HG02884 (cell line): ENCODE results near the gene RGMB.
"Not testable (repeated sequence)": the region's sequence is repeated elsewhere in the genome, so short reads cannot be mapped to it uniquely, and the experiment has no call there.

Experiments used
- ATAC-seq: cut with Tn5 transposase; IDR thresholded peaks from one replicate; pipeline ENCODE4 v1.9.1; 2021; ENCODE audit warnings: mild to moderate bottlenecking, moderate library complexity; ENCODE audit not compliant: unreplicated experiment

RGMB gene

GRCh38 chr5:98773464-98774191 lies at the start of gene RGMB:
RGMB (plus strand) TSS chr5:98773663; CDS start chr5:98774071, 408 bp downstream.
- ATAC-seq, result peak; percentile 69

DNA sequence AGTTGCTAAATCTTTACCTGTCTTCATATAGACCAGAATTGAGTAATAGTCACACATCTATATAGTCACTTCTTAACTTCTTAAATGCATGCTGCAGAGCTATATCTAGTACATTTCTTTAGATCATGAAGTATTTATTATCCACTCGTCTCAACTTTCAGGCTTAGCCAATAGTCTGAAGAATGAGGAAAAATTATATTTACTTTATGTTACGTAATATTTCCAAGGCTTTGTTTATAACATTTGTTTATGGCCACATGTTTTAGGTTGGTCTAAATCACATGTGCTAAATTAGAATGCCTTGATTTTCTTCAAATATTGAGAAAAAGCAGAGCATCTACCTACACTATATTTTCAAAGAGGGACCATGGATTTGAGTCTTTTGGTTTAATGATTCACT lies 47.2 kb upstream of the RGMB start:
- no peak for ATAC-seq

DNA sequence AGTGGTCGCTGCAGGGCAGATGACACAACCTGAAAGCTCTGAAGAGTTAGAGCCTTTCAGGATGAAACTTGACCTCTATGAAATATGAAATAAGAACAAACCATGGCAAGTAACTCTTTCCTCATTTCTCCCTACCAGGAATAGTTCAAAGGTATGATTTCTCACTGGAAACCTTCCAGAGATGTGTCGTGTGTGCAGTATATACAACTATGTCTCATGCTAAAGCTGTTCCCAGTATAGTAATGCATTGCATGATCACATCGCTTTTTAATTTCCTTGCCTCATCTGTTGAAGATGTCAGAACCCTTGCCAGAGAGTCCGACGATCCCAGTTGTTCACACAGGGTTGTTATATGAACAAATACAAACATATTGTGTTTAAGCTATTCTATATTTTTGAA lies 45.8 kb upstream of the RGMB start:
- no peak for ATAC-seq

GRCh38 chr5:98734646-98735045 lies 38.8 kb upstream of the RGMB start:
- no peak for ATAC-seq

DNA sequence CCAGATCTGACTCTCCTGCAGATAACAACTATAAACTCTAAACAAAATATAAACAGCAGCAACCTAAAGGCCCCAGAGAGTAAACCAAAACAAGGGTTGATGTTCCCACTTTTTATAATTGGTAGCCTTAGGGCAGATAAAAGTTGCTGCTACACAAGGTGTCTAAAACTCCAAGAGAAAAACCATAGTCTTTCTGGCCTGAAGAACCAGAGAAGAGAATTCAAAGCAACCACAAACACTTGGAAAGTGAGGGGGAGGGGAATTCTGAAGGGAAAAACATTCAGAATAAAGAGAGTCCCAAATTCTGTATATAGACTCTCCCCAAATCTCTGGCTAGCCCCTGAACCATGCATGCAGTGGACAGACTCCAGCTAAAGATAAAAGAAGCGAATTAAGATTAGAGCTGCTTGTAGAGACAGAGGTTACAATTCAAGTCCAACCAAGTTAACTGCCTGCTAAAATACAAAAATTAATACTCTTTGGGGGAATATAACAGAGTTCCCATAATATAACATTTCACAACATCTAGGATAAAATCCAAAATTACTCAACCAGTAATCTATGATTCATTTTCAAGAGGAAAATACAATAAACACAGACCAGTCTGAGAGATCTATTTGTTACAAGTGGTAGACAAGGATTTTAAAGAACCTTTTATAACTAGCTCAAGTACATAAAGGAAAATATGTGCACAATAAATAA lies 37.5 kb upstream of the RGMB start:
- ATAC-seq, result no peak

DNA sequence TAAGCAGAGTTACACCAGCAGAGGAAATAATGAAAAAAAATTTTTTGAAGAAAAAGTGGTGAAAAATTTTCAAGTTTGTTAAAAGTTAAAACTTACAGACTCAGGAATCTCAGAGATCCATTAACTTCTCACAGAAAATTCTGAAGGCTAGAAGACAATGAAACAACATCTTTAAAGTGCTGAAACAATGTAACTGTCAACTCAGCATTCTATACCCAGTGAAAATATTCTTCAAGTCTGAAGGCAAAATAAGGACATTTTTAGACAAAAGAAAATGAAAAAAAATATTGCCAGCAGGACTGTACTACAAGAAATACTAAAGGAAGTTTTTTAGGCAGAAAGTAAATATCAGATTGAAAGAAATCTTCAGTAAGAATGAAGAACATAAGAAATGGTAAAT lies 36.7 kb upstream of the RGMB start:
- no peak for ATAC-seq

DNA sequence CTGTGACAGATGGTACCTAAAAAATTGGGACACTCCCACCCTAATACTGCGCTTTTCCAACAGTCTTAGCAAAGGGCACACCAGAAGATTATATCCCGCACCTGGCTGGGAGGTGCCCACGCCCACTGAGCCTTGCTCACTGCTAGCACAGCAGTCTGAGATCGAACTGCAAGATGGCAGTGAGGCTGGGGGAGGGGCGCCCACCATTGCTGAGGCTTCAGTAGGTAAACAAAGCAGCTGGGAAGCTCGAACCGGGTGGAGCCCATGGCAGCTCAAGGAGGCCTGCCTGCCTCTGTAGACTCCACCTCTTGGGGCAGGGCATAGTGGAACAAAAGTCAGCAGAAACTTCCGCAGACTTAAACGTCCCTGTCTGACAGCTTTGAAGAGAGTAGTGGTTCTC lies 36.0 kb upstream of the RGMB start:
- not testable (repeated sequence) for ATAC-seq

DNA sequence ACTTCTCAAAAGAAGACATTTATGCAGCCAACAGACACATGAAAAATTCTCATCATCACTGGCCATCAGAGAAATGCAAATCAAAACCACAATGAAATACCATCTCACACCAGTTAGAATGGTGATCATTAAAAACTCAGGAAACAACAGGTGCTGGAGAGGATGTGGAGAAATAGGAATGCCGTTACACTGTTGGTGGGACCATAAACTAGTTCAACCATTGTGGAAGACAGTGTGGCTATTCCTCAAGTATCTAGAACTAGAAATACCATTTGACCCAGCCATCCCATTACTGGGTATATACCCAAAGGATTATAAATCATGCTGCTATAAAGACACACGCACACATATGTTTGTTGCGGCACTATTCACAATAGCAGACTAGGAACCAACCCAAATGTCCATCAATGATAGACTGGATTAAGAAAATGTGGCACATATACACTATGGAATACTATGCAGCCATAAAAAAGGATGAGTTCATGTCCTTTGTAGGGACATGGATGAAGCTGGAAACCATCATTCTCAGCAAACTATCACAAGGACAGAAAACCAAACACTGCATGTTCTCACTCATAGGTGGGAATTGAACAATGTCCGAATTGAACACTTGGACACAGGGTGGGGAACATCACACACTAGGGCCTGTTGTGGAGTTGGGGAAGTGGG lies 34.8 kb upstream of the RGMB start:
- ATAC-seq, result not testable (repeated sequence)

DNA sequence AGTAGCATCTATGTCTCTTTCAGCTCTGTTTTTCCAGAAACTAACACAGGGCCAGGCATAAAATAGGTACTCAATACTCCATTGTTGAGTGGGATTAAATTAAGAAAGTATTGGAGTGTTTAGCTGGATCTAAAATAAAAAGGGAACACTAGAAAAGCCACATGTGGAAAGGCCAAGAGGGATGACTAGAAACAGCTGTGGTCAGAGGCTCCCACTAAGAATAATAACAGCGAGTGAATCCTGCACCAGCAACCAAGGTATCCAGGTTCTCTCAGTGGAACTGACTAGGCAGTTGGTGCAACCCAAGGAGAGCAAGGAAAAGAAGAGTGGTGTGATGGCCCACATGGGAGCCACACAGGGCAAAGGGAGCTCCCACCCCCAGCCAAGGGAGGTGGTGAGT lies 31.5 kb upstream of the RGMB start:
- no peak for ATAC-seq

DNA sequence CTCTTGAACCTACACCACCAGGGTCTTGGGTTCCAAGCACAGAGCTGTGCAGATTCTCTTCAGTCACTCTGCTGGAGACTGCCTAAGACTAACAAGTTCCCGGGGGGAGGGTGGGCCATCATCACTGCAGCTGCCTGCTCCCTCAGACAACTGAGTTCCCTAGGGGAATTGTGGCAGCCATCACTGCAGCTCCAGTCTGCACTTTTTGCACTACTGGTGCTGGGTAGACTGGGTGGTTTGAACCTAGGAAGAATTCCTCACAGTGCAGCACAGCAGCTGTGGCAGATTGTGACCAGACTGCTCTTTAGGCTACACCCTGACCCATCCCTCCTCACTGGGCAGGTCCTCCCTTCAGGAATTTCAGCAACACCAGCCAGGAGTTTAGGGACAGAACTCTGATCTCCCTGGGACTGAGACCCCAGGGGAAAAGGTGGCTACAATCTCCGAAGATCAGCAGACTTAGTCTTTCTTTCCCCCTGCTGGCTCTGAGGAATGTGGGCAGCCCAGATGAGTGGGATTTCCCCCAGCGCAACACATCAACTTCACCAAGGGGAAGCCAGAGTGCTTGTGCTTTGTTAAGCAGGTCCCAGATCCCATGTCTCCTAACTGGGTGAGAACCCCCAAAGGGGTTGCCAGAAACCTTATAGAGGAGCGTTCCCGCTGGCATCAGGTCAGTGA lies 30.9 kb upstream of the RGMB start:
- no peak for ATAC-seq

DNA sequence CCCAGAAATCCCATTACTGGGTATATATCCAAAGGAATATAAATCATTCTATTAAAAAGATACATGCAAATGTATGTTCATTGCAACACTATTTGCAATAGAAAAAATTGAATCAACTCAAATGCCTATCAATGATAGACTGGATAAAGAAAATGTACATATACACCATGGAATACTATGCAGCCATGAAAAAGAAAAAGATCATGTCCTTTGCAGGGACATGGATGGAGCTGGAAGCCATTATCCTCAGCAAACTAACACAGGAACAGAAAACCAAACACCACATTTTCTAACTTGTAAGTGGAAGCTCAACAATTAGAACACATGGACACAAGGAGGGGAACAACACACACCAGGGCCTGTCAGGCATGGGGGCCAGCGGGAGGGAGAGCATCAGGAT lies 25.2 kb upstream of the RGMB start:
- not testable (repeated sequence) for ATAC-seq

DNA sequence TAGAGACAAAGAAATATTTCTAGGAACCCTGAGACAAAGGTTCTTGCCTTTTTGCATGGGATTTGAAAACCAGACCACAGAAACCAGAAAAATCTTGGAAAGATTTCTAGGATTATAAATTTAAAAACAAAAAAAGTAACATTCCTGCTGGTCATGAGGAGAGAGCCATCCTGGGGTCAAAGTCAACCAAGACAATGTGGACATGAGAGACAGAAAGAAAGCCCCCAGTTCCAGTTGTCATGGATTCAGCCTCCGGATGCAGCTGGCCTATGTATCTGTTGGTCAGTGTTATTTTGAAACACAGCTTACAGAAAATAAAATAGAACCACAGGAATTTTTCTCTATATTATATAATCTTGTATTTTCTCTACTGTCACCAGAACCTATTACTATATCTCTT lies 24.4 kb upstream of the RGMB start:
- ATAC-seq, result no peak

DNA sequence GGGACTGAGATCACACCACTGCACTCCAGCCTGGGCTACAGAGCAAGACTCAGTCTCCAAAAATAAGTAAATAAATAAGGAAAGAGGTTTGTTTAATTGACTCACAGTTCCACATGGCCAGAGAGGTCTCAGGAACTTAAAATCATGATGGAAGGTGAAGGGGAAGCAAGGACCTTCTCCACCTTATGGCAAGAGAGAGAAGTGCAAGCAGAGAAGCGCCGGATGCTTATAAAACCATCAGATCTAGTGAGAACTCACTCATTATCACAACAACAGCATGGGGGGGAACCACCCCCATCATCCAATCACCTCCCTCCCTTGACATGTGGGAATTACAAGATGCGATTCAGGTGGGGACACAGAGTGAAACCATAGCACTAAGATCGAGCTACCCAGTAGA lies 22.8 kb upstream of the RGMB start:
- ATAC-seq, result peak; percentile 62

DNA sequence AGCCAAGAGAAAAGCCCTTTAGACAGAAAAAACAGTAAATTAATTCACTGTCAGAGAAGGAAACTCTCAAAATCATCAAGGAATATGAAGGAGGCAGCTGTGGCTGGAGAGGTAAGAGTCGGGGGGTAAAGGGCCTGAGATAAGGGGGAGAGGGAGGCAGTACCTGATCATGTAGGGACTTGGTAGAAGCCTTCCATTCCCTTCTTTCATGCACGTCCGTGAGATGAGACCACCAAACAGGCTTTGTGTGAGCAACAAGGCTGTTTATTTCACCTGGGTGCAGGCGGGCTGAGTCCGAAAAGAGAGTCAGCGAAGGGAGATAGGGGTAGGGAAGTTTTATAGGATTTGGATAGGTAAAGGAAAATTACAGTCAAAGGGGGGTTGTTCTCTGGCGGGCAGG lies 21.1 kb upstream of the RGMB start:
- not testable (repeated sequence) for ATAC-seq

DNA sequence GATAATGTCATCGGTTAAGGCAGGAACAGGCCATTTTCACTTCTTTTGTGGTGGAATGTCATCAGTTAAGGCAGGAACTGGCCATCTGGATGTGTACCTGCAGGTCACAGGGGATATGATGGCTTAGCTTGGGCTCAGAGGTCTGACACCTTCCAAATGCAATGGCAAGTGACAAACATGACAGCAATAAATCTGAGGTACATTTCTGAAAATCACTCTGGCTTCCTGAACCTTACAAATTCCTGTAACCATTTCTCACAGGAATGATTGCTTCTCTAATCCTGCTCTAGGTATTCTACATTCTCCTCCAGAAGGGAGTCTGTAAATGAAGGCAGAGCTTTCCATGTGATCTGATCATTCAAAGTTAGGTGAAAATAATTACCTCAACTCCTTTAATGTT lies 20.7 kb upstream of the RGMB start:
- ATAC-seq, result not testable (repeated sequence)

- no peak for ATAC-seq
These were observed 20.0 kb upstream of the RGMB start for GRCh38 chr5:98753507-98753906.

- ATAC-seq, result no peak
These were observed 18.1 kb upstream of the RGMB start for GRCh38 chr5:98755406-98755805.

GRCh38 chr5:98757978-98758377 lies 15.5 kb upstream of the RGMB start:
- ATAC-seq, result no peak

GRCh38 chr5:98763001-98763630 lies 10.3 kb upstream of the RGMB start:
- ATAC-seq, result no peak

DNA sequence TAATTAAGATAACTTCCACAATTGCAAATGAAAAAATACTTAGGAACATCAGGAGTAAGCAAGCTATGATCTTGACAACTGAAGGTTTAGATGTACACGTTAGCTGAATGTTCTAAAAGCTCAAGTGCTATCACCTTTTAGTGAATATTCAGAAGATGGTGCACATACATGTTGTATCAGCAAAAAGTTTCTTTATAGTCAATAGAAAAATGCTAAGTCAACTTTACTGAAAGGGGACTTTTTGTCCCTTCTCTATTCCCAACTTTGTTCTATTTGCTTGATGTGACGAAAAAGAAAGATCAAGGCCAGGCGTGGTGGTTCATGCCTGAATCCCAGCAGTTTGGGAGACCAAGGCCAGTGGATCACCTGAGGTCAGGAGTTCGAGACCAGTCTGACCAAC lies 7.6 kb upstream of the RGMB start:
- ATAC-seq, result no peak

- no peak for ATAC-seq
These were observed 5.9 kb upstream of the RGMB start for GRCh38 chr5:98767581-98767980.
